ENCODE measurements around the gene SCGB1C2.

SCGB1C2 gene

DNA sequence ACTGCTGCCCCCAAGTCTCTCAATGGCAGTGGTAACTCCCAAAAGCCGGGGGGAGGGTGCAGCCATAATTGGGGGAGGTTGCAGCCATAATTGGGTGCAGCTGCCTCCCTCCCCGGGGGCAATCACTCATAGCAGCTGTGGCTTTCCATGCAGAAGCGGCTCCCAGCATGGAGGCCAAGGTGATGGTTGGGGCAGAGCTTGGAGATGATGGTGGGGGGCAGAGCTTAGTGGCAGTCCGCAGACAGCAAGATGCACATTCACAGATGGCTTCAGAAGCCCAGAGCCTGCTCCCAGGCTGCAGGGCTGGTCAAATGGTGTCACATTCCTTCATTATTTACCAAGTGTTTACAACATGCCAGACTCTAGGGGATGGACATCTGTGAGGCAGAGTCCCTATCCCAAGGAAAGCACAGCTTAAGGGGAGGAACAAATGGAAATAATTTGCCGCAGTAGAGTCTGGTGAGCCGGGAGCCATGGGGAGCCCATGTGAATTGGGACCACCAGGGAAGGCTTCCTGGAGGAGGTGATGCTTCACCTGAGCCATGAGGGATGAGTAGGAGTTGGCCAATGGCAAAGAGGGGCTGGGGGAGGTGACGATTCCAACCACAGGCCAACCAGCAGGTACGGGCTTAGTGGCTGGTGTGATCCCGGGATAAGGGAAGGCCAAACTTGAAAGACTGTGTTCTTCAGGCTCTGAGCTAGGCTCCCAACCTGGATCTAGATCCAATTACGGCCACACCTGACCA lies 36.0 kb downstream of the SCGB1C2 start:
- DNase-seq: no peak

GRCh38 chr17:177155-177554 lies 39.8 kb downstream of the SCGB1C2 start:
- no peak for DNase-seq

DNA sequence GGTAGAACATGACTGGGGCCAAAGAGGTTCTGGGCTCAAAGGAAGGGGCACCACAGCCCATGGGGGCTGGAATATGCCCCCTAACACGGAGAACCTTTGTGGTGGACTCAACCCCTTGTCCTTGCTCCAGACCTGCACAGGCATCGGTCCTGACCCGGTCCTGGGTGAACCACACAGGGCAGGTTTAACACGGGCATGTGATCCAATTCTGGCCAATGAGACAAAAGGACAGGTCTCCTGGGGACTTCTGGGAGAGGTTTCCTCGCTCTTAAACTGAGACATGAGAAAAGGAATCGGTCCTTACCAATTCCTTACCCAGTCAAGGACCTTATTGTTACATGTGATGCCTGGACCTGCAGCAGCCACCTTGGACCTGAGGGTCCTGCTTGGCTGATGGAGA lies 40.4 kb downstream of the SCGB1C2 start:
- DNase-seq: no peak

GRCh38 chr17:178292-179065 lies 41.1 kb downstream of the SCGB1C2 start:
- no peak for DNase-seq

DNA sequence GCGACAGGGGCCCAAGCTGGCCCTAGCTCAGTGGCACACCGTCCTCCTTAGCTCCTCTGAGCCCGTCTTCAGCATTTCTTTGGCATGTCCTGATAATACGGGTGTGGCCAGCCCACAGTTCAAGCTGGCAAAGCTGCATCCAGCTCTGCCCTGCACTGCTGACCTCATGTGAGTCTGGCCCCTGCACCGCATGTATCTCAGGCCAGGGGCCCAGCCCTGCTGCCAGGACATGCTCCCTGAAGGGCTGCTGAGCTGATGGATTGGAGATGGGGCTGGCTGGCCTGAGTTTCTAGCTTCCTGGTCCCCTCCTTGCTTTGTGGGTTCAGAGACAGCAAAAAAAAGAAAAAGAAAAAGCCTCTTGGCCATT lies 41.7 kb downstream of the SCGB1C2 start:
- DNase-seq: no peak

DNA sequence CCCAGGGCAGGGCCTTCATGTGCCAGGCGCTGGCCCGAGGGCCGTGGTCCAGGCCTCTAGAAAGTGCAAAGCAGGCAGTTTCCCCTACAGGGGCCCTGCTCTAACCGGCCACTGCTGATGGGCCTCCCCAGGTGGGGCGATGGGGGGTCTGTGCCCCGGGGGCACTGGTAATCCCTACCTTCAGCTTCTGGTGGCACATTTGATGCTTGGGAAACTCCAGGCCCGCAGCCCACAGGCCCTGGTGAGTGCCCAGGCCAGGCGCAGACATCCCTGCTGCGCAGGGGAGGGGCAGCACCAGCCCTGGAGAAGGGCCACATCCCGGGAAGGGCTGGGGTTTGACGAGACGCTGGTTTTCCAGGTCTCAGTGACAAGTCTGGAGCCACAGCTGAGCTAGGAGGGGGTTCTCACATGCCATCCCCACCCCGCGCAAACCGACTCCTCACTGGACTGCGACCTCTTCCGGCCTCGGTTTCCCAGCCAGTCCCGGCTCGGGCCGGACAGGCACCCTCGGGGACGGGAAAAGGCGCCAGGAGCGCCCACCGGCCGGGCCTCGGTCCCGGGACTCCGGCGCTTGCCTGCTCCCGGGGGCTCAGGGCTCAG lies 42.5 kb downstream of the SCGB1C2 start:
- no peak for DNase-seq

DNA sequence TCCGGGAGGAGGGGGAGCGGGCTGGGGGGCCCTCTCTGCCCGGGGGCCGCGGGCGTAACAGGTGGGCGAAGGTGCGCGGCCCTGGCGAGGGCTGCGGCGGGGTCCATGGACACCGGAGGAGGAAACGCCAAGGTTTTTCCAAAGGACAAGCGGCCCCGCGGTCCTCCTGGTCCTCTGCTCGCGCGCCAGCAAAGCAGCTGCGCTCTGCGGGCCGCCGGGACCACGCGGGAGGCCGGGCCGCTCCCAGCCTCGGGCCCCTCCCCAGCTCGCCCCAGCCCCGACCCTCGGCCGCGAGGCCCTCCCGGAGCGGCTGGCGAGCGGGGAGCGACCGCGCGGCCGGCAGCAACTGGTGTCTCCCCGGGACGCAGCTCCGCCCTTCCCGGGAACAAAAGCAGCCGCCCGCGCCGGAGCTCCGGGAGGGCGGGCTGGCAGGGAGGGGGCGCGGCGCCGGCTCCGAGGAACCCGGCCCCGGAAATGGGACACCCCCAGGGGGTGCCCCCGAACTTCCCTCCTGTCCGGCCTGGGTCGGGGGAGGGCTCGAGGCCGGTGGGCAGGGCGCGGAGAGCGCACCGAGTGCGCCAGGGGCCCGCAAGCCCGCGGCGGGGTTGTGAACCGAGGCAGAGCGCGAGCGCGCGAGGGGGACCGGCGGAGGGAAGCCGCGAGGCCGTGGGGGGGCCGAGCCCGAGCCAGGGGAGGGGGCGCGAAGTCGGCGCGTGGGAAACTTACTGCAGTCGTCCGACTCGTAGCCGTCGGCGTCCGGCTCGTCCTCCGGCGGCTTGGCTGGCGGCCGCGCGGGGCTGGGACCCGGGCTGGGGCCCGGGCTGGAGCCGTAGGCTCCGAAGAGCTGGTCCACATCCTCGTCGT lies 43.2 kb downstream of the SCGB1C2 start:
- no peak for DNase-seq

DNA sequence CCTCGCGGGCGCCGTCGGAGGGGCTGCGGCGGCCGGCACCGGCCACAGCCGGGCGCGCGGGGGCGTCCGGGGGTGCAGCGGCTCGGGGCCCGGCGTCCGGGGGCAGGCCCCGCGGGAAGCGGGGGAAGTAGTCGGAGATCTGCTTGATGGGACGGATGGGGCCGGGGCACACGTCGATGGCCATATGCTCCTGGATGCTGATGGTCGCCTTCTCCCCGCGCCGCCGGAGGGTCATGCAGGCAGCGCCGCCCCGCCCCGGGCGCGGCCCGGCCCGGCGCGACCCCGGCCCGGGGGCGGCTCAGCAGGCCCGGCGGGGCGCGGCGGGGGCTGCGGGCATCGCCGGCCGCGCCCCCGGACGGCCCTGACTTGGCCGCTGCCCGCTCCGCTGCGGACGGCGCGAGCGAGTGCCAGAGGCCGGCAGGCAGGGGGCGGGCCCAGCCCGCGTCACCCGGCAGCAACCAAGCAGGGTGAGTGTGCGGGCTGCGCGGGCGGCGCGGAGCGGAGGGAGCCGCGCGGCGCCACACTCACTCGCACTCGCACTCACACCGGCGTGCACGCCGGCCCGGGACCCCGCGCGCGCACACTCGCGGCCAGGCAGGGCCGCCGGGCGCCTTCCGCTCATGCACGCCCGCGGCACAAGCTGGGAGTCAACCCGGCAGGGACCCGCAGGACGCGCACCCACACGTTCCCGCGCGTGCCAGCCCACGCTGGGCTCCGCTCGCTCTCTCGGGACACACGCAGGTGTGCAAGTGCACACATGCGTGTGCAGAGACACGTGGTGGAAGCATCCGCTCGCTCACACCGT lies 44.1 kb downstream of the SCGB1C2 start, which contains the start of gene DOC2B:
TSS of gene DOC2B (minus strand) at position 406 of the 805 bp plus-strand sequence. CDS start at position 235, 171 bp downstream.
- no peak for DNase-seq

DNA sequence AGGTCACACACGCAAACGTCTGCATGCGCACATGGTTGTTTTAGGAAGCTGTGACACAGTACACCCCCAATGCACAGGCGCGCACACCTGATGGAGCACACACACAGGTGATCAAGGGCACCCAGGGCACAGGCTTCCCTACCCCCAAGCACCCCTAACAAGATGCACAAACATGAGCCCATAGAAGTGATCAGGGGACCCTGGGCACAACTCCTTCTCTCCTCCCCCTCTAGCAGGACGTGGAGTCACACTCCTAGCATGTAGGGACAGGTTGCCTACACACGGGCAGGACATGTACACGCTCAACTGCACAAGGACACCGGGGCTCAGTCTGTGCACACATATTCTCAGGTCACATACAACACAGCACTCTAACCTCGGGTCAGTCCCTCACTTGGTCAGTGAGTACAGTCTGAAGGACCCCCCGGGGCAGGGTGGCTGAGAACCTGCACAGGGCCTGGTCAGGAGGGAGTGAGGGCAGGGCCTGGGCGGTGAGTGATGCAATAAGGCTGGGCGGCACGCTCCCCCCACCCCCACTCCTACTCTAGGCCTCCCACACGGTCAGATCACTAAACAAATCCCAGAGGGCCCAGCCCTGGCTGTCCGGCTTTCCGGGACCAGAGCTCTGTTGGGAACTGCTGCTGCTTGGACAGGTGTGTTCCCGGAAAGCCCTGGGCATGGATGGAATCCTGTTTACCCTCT lies 44.8 kb downstream of the SCGB1C2 start:
- no peak for DNase-seq

- DNase-seq: no peak
Observed at GRCh38 chr17:183021-183420, 45.7 kb downstream of the SCGB1C2 start.

DNA sequence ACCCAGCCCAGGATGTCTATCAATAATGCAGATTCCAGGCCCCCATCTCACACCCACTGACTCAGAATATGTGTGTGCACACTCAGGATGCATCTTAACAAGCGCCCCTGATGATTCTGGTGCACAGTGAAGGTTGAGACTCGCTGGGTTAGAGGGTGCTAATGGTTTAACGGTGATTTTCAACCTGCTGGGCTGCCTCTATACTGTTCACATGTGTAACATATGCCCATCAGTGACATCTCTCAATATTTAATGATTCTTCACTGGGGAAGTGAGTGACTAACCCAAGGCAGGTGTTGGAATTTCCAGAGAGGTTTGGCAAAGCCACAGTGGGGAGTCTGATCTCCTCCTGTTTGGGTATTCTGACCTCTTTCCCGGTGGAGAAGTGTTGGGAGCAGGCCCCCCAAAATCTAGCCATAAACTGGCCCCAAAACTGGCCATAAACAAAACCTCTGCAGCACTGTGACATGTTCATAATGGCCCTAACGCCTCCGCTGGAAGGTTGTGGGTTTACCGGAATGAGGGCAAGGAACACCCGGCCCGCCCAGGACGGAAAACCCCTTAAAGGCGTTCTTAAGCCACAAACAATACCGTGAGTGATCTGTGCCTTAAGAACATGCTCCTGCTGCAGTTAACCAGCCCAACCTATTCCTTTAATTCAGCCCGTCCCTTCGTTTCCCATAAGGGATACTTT lies 48.2 kb downstream of the SCGB1C2 start:
- DNase-seq: no peak

DNA sequence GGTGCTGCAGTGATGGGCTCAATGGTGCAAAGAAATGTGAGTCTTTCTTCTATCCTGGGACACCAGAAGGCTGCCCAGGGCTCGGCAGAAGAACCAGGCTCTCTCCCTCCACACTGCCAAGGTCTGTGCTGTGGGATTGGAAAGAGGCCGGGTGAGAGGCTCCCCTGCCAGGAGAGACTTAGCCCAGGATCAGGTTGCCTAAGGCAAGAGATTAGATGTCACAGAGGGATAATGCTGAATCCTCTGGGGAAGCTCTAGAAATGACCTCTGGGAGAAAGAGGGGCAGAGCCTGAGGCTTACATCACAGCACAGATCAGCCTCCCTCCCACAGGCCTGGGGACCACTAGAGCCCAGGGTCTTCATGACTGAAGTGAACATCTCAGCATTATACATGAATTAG lies 49.8 kb downstream of the SCGB1C2 start:
- no peak for DNase-seq
